WTC11 (cell line): ENCODE data around the gene C16orf74. TPM values are rescaled to one million over a fixed set of nuclear protein-coding genes. Genes with fewer than 3 reads are reported as not detected.
A peak's percentile ranks its signal among the peaks of the same experiment; 100 is the strongest.

Experiments used
- ATAC-seq: fragments of 200-7000 bp; cut with Tn5 transposase; 2 replicates; pipeline ENCODE4 v1.10.0; 2021; ENCODE audit warnings: mild to moderate bottlenecking, moderate library complexity
- CTCF ChIA-PET: fragments of 300-600 bp; sonication (Branson Sonifier 250); formaldehyde crosslinking; loops from one replicate; lab custom pipeline; 2021; ENCODE audit warnings: antibody characterized with exemption; lab: Charles Lee
- POLR2A ChIA-PET: fragments of 350-600 bp; sonication (Branson Sonifier 250); formaldehyde crosslinking; loops from one replicate; lab custom pipeline; 2021; ENCODE audit warnings: antibody characterized with exemption; lab: Charles Lee
- DNase-seq: peaks from one replicate; pipeline ENCODE4 v3.0.0; 2021; ENCODE audit warnings: low spot score
- H3K27ac Mint-ChIP-seq: 2 replicates; pipeline ENCODE4 v1.8.0; 2021; ENCODE audit warnings: mixed read lengths
- H3K27me3 Mint-ChIP-seq: 2 replicates; pipeline ENCODE4 v1.8.0; 2021; ENCODE audit warnings: low read depth, mild to moderate bottlenecking, moderate library complexity, mixed read lengths
- H3K36me3 Mint-ChIP-seq: 2 replicates; pipeline ENCODE4 v1.8.0; 2021; ENCODE audit warnings: mixed read lengths
- H3K4me1 Mint-ChIP-seq: 2 replicates; pipeline ENCODE4 v1.8.0; 2022; ENCODE audit warnings: mixed read lengths
- H3K4me3 Mint-ChIP-seq: 2 replicates; pipeline ENCODE4 v1.8.0; 2021; ENCODE audit warnings: mild to moderate bottlenecking, moderate library complexity, mixed read lengths
- H3K9me3 Mint-ChIP-seq: 2 replicates; pipeline ENCODE4 v1.8.0; 2021; ENCODE audit warnings: mixed read lengths
- ARID4B ChIP-seq: sonication (generic); formaldehyde crosslinking; IDR thresholded peaks from 2 replicates; pipeline ENCODE4 v1.8.0; 2023; ENCODE audit warnings: missing genetic modification reagents, mild to moderate bottlenecking, borderline replicate concordance
- CDX4 ChIP-seq: fragments of 250-450 bp; sonication (Bioruptor Pico); IDR thresholded peaks from 2 replicates; pipeline ENCODE4 v1.9.0; 2021; ENCODE audit warnings: moderate library complexity, mild to moderate bottlenecking, inconsistent platforms, borderline replicate concordance
- E2F5 ChIP-seq: sonication (generic); formaldehyde crosslinking; IDR thresholded peaks from 2 replicates; pipeline ENCODE4 v1.8.1; 2022; ENCODE audit warnings: mild to moderate bottlenecking, moderate library complexity, missing genetic modification reagents
- ELF4 ChIP-seq: sonication (generic); formaldehyde crosslinking; IDR thresholded peaks from 2 replicates; pipeline ENCODE4 v1.8.1; 2022; ENCODE audit warnings: low read depth, mild to moderate bottlenecking, moderate library complexity, missing genetic modification reagents
- HMGA2 ChIP-seq: fragments of 250-450 bp; sonication (Bioruptor Pico); IDR thresholded peaks from 2 replicates; pipeline ENCODE4 v1.4.0; 2021; ENCODE audit warnings: mild to moderate bottlenecking, moderate library complexity
- MLX ChIP-seq: sonication (generic); formaldehyde crosslinking; IDR thresholded peaks from 2 replicates; pipeline ENCODE4 v1.8.1; 2023; ENCODE audit warnings: mild to moderate bottlenecking, missing genetic modification reagents, moderate library complexity
- NFATC4 ChIP-seq: fragments of 250-450 bp; sonication (Bioruptor Pico); IDR thresholded peaks from 2 replicates; pipeline ENCODE4 v1.9.0; 2021; ENCODE audit warnings: mild to moderate bottlenecking
- NFYB ChIP-seq: sonication (generic); formaldehyde crosslinking; conservative IDR thresholded peaks from 2 replicates; pipeline ENCODE4 v1.8.0; 2022; ENCODE audit warnings: low read depth, missing genetic modification reagents
- NR1H2 ChIP-seq: sonication (generic); formaldehyde crosslinking; IDR thresholded peaks from 2 replicates; pipeline ENCODE4 v1.9.0; 2021; ENCODE audit warnings: mild to moderate bottlenecking, moderate library complexity, missing genetic modification reagents
- NR2C2 ChIP-seq: sonication (generic); formaldehyde crosslinking; IDR thresholded peaks from 2 replicates; pipeline ENCODE4 v1.8.0; 2022; ENCODE audit warnings: mild to moderate bottlenecking, missing genetic modification reagents
- PRDM15 ChIP-seq: sonication (generic); formaldehyde crosslinking; IDR thresholded peaks from 2 replicates; pipeline ENCODE4 v1.8.0; 2022; ENCODE audit warnings: missing genetic modification reagents
- RELA ChIP-seq: sonication (generic); formaldehyde crosslinking; IDR thresholded peaks from 2 replicates; pipeline ENCODE4 v1.8.1; 2022; ENCODE audit warnings: missing genetic modification reagents, mild to moderate bottlenecking, borderline replicate concordance
- TEAD4 ChIP-seq: sonication (generic); formaldehyde crosslinking; IDR thresholded peaks from 2 replicates; pipeline ENCODE4 v1.8.0; 2022; ENCODE audit warnings: mild to moderate bottlenecking, missing genetic modification reagents
- ZNF317 ChIP-seq: sonication (generic); formaldehyde crosslinking; IDR thresholded peaks from 2 replicates; pipeline ENCODE4 v1.8.1; 2023; ENCODE audit warnings: low read depth, mild to moderate bottlenecking, moderate library complexity, missing genetic modification reagents, borderline replicate concordance
- ZNF425 ChIP-seq: fragments of 250-450 bp; sonication (Bioruptor Pico); conservative IDR thresholded peaks from 2 replicates; pipeline ENCODE4 v1.9.0; 2021; ENCODE audit warnings: mild to moderate bottlenecking
- ZSCAN18 ChIP-seq: fragments of 250-450 bp; sonication (Bioruptor Pico); IDR thresholded peaks from 2 replicates; pipeline ENCODE4 v2.1.2; 2022; ENCODE audit warnings: mild to moderate bottlenecking, moderate library complexity
- total RNA-seq: library from RNA; stranded (reverse); gene quantifications from 3 replicates; pipeline ENCODE4 v1.2.3, GENCODE V29; 2021

The C16orf74 gene
- total RNA-seq, 1 experiment from 2014 or later = 8.3 TPM

GRCh38 chr16:85765211-85765610, 14.3 kb upstream of the C16orf74 start (continued):
- TF ChIP-seq NFYB (CRISPR knock-in tag) (no peak), ZNF317 (CRISPR knock-in tag) (no peak), NR2C2 (CRISPR knock-in tag) (no peak), NR1H2 (CRISPR knock-in tag) (no peak), ZSCAN18 (CRISPR knock-in tag) (no peak), MLX (CRISPR knock-in tag) (no peak)
- TF ChIP-seq, all 79 proteins: peak for 0

GRCh38 chr16:85763616-85764015, 12.7 kb upstream of the C16orf74 start:
- Mint-ChIP-seq H3K36me3 (no peaks in the 10 kb centered on the region), H3K27me3 (peaks cover 7% of the 10 kb centered on the region), H3K4me3 (no peak overlapping the region), H3K27ac (no peak overlapping the region), H3K9me3 (no peaks in the 10 kb centered on the region), H3K4me1 (peaks cover 17% of the 10 kb centered on the region)
- ChIA-PET CTCF (no interaction called here), POLR2A (no interaction called here)
- no peak for ATAC-seq
- DNase-seq = no peak
- TF ChIP-seq ZNF425 (no peak), HMGA2 (CRISPR knock-in tag) (peak; percentile 97)
- TF ChIP-seq, all 79 proteins: peak for 1

GRCh38 chr16:85762970-85763369, 12.1 kb upstream of the C16orf74 start:
- TF ChIP-seq ARID4B (CRISPR knock-in tag) (no peak), CDX4 (no peak)
- ATAC-seq = no peak
- ChIA-PET CTCF (interaction anchor here (1.2 to 1.3 kb wide), 2 partner anchors 29 to 58 kb away, joined by 3 read pairs; no protein-coding TSS in a partner anchor), POLR2A (no interaction called here)
- peaks cover 7% of the 10 kb centered on the region for H3K27me3 Mint-ChIP-seq
- DNase-seq = no peak
- no peaks in the 10 kb centered on the region for H3K9me3 Mint-ChIP-seq
- H3K4me3 Mint-ChIP-seq = no peak overlapping the region
- H3K36me3 Mint-ChIP-seq = no peaks in the 10 kb centered on the region
- H3K27ac Mint-ChIP-seq = no peak overlapping the region
- peaks cover 10% of the 10 kb centered on the region for H3K4me1 Mint-ChIP-seq

- Mint-ChIP-seq H3K36me3 (no peaks in the 10 kb centered on the region), H3K9me3 (no peaks in the 10 kb centered on the region), H3K4me3 (no peak overlapping the region), H3K27me3 (peaks cover 7% of the 10 kb centered on the region), H3K27ac (no peak overlapping the region), H3K4me1 (peaks cover 5% of the 10 kb centered on the region)
- ChIA-PET POLR2A (no interaction called here), CTCF (interaction anchor here (1.2 to 1.4 kb wide), 3 partner anchors 28 to 59 kb away, joined by 3 read pairs; no protein-coding TSS in a partner anchor)
- ATAC-seq = no peak
- DNase-seq = no peak
- TF ChIP-seq E2F5 (CRISPR knock-in tag) = no peak
- no peak for TF ChIP-seq RELA (CRISPR knock-in tag)
- no peak for TF ChIP-seq PRDM15 (CRISPR knock-in tag)
- no peak for TF ChIP-seq NFATC4
- no peak for TF ChIP-seq TEAD4 (CRISPR knock-in tag)
- no peak for TF ChIP-seq ELF4 (CRISPR knock-in tag)
Observed at GRCh38 chr16:85761861-85762260, 11.0 kb upstream of the C16orf74 start.
